Activated CD4-positive, alpha-beta T cell treated with anti-CD3 and anti-CD28 coated beads, Interleukin-2, amount 10 ng/mL, durations not matched to agents 24 days and 14 days (primary cell): ENCODE data around the gene MRPL34. TPM values are rescaled to one million over a fixed set of nuclear protein-coding genes. Genes with fewer than 3 reads are reported as not detected.
A peak's percentile ranks its signal among the peaks of the same experiment; 100 is the strongest.

ENCODE experiments used
- DNase-seq: peaks from one replicate; pipeline ENCODE4 v3.0.0; 2022
- H3K27ac Mint-ChIP-seq: one replicate; pipeline ENCODE4 v1.8.0; 2022; ENCODE audit warnings: mild to moderate bottlenecking, mixed read lengths
- H3K27me3 Mint-ChIP-seq: one replicate; pipeline ENCODE4 v1.8.0; 2022; ENCODE audit warnings: mixed read lengths
- H3K36me3 Mint-ChIP-seq: one replicate; pipeline ENCODE4 v1.8.0; 2022; ENCODE audit warnings: low read depth, mild to moderate bottlenecking, mixed read lengths
- H3K4me1 Mint-ChIP-seq: one replicate; pipeline ENCODE4 v1.8.0; 2021; ENCODE audit warnings: mixed read lengths
- H3K4me3 Mint-ChIP-seq: one replicate; pipeline ENCODE4 v1.8.0; 2022; ENCODE audit warnings: mild to moderate bottlenecking, moderate library complexity, mixed read lengths
- H3K9me3 Mint-ChIP-seq: one replicate; pipeline ENCODE4 v1.8.0; 2021; ENCODE audit warnings: mixed read lengths
- intact Hi-C: fragments of 100-400 bp; cut with micrococcal nuclease; formaldehyde crosslinking; loops from one replicate; pipeline ENCODE4 v1.15.1; 2023
- total RNA-seq: library from RNA; stranded (reverse); gene quantifications from 2 replicates; pipeline ENCODE4 v1.2.3, GENCODE V29; 2022

Gene MRPL34
- total RNA-seq: 101 and 103 TPM in 2 replicates

DNA sequence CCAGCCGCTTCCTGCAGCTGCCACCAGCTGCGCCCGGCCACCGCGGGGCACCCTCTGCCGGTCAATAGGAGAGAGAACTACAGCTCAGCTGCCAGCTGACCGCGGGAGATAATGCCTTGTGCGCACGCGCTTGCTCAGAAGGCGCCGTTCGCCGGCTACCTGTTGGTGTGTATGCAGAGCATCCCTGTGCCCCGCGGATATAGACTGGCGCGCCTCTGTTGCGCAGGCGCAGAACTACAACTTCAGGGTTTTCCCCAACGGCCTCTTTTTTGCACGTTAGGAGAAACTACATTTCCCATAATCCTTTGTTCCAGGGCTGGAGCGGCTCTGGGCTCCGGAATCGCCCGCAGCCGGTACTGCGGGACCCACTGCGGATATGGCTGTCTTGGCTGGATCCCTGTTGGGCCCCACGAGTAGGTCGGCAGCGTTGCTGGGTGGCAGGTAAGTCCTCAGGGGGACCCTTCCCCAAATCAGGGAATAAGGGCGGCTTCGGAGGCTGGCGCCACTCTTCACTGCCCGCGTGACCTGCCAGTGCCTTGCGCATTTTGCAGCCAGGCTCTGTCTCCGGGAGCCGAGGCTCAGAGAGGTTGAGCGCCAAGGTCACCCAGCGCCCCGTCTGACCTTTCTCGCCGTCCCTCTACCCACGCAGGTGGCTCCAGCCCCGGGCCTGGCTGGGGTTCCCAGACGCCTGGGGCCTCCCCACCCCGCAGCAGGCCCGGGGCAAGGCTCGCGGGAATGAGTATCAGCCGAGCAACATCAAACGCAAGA lies at the start of gene MRPL34:
Gene MRPL34, plus strand, starts transcription at position 356 of the 768 bp plus-strand sequence. Its CDS starts 21 bp downstream, at position 377.
- H3K27me3 Mint-ChIP-seq: no peaks in the 10 kb centered on the region
- no peaks in the 10 kb centered on the region for H3K9me3 Mint-ChIP-seq
- H3K4me3 Mint-ChIP-seq: peak within 1 kb of the TSS; percentile 91
- intact Hi-C loops: loop anchor here (1.0 to 5.0 kb wide), 4 partner anchors 13 to 114 kb away; partner anchors contain the start of genes BABAM1 and OCEL1
- peak; percentile 98 for DNase-seq
- H3K4me1 Mint-ChIP-seq: peaks cover 42% of the 10 kb centered on the region
- H3K27ac Mint-ChIP-seq: peak within 1 kb of the TSS; percentile 93
- H3K36me3 Mint-ChIP-seq: peaks cover 17% of the 10 kb centered on the region

DNA sequence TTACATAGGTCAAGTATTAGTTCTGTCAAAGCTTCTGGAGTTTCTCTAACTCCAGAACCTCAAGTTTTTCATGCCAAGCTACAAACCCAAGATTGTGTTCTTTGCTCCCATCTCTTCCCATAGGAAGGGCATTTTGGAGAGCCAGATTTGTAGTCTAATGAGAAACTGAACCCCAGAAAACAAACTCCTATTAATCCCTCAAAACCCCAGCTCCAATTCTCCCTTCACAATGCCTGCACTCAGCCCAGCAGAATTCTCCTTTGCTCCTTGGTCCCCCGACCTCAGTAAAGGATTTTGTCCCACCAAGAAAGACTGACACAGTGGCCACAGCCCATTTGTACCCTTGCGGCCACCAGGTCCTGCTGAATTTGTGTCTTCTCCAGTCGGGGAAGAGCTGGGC lies 49.5 kb upstream of the MRPL34 start:
- Mint-ChIP-seq H3K9me3 (no peaks in the 10 kb centered on the region), H3K27ac (no peak overlapping the region), H3K4me1 (peaks cover 3% of the 10 kb centered on the region), H3K27me3 (peaks cover 2% of the 10 kb centered on the region), H3K4me3 (no peak overlapping the region), H3K36me3 (no peaks in the 10 kb centered on the region)
- intact Hi-C loops: no loop called here
- DNase-seq: no peak

DNA sequence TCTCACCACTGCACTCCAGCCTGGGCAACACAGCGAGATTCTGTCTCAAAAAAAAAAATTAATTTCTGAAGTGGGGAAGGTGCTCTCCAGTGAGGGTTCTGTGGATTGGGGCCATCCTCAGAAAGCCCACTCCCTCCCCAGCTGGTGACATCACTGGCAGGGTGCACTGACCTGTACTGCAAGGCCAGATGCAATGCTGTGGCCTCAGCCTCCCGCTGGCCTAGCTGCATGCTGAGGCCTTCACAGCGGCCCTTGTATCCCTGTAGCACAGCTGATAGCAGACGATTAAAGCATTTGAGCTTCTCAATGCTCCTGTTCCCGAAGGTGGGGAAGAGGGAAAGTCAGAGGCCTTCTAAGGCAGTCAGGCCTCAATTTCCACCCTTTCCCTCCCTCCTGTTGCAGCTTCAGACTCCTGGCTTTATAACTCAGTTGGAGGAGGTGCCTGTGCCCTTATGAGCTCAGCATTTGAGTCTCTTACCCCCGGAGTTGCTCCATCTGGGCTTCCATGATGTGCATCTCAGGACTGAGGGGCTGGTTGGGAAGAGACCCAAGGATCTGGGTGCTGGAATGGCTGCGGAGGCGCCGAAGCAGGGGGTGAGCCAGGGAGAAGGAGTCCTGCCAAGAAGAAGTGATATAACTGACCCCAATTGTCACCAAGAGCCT lies 46.4 kb upstream of the MRPL34 start:
- no peak overlapping the region for H3K27ac Mint-ChIP-seq
- intact Hi-C loops: no loop called here
- H3K27me3 Mint-ChIP-seq: peaks cover 2% of the 10 kb centered on the region
- no peaks in the 10 kb centered on the region for H3K9me3 Mint-ChIP-seq
- H3K4me1 Mint-ChIP-seq: peaks cover 3% of the 10 kb centered on the region
- DNase-seq: peak; percentile 53
- H3K4me3 Mint-ChIP-seq: no peak overlapping the region
- no peaks in the 10 kb centered on the region for H3K36me3 Mint-ChIP-seq

DNA sequence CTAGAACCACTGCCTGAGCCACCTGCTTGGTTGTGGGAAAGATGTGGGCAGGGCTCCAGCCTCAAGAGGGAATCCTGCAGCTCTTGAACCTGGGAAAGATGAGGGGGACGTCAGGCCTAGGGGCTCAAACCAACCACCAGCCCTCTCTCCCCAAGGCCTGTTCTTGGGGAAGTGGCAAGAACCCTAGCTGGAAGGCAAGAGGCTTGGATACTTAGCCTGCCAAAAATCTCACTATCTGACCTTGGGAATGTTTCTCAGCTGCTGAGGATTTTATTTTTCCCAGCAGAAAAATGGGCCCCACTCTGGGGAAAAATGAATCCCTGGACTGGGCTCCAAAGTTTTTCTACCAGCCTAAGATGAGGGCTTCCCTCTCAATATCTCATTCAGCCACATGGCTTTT lies 45.7 kb upstream of the MRPL34 start:
- no peaks in the 10 kb centered on the region for H3K9me3 Mint-ChIP-seq
- H3K27ac Mint-ChIP-seq: no peak overlapping the region
- peaks cover 2% of the 10 kb centered on the region for H3K27me3 Mint-ChIP-seq
- no peak overlapping the region for H3K4me3 Mint-ChIP-seq
- intact Hi-C loops: no loop called here
- H3K36me3 Mint-ChIP-seq: no peaks in the 10 kb centered on the region
- H3K4me1 Mint-ChIP-seq: peaks cover 8% of the 10 kb centered on the region
- no peak for DNase-seq

DNA sequence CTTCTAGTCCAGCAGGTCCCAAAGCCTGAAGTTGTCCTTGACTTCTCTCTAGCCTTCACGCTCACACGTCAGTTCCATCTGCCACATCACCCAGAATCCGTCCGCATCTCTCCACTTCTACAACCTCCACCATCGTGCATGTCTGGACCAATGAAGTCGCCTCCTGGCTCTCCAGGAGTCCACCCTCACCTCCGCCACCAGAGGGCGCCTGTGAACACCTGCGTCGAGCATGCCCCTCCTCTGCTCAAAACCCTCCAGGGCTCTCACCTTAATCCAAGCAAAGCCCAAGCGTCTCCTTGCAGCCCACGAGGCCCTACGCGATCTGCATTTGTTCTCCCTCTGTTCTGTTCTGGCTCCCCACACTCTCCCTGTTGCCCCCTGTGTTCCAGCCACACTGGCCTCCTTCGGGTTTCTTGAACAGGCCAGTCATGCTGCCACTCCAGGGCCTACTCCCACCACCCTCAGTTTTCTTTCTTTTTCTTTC lies 44.8 kb upstream of the MRPL34 start:
- Mint-ChIP-seq H3K27ac (no peak overlapping the region), H3K4me1 (peaks cover 8% of the 10 kb centered on the region), H3K4me3 (no peak overlapping the region), H3K27me3 (peaks cover 2% of the 10 kb centered on the region), H3K9me3 (no peaks in the 10 kb centered on the region), H3K36me3 (no peaks in the 10 kb centered on the region)
- intact Hi-C loops: loop anchor here (1.0 kb wide), 1 partner anchor 21 kb away; no protein-coding TSS in a partner anchor
- peak; percentile 96 for DNase-seq

DNA sequence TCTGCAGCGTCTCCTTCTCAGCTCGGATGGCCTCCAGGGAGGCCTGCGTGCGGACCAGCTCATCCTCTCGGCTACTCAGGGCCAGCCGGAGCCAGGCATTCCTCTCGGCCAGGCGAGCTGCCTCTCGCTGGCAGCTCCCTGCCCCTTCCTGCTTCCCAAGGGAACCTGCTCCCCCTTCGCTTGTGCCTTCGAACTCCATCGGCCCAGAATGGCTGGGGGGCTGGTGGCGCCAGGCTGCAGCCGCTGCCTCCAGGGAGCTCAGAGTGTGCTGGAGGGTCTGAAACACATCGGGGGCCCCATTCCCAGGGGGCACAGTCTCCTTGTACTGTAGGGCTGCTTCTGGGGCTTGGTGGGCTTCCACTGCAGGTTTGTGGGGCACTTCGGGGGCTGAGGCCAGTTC lies 43.1 kb upstream of the MRPL34 start:
- H3K4me1 Mint-ChIP-seq: peaks cover 14% of the 10 kb centered on the region
- no peaks in the 10 kb centered on the region for H3K9me3 Mint-ChIP-seq
- H3K36me3 Mint-ChIP-seq: peaks cover 2% of the 10 kb centered on the region
- H3K27ac Mint-ChIP-seq: no peak overlapping the region
- peaks cover 2% of the 10 kb centered on the region for H3K27me3 Mint-ChIP-seq
- no peak for DNase-seq
- intact Hi-C loops: no loop called here
- no peak overlapping the region for H3K4me3 Mint-ChIP-seq

DNA sequence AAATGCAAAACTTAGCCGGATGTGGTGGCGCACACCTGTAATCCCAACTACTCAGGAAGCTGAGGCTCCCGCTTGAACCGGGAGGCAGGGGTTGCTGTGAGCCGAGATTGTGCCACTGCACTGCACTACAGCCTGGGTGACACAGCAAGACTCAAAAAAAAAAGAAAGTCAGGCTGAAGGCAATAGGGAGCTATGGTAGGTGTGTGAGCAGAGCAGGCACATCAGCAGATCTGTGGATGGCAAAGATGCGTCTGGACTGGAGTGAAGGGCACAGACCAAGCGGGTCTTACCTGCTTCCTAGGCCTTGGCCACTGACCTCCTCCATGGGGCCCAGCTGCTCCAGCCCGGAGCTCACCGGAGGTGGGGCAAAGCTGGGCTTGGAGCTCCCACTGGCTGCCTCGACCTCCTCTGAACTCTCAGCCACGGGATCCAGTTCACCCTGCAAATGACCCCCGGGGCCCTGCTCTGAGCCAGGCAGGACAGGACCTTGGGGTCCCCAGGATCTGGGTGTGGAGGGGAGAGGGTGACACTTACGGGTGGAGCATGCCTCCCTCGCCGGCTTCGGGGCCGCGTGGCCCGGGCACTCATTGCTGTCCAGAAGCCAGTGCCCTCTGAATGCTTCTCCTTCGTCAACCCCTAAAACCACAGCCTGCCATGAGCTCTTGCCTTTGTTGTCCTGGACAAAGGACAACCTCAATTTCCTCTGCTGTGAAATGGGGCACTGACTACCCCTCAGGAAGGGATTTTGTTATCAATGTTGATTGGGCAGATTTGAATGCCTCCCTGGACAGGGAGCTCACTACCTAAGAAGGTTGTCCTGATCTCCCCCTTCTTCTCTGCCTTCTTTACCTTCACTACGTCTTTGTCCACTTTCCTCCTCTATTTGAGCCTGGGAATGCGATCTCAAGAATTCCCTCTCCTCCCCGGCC lies 41.7 kb upstream of the MRPL34 start:
- Mint-ChIP-seq H3K4me3 (no peak overlapping the region), H3K36me3 (peaks cover 5% of the 10 kb centered on the region), H3K9me3 (no peaks in the 10 kb centered on the region), H3K4me1 (peaks cover 16% of the 10 kb centered on the region), H3K27me3 (peaks cover 2% of the 10 kb centered on the region), H3K27ac (no peak overlapping the region)
- DNase-seq: no peak
- intact Hi-C loops: no loop called here

DNA sequence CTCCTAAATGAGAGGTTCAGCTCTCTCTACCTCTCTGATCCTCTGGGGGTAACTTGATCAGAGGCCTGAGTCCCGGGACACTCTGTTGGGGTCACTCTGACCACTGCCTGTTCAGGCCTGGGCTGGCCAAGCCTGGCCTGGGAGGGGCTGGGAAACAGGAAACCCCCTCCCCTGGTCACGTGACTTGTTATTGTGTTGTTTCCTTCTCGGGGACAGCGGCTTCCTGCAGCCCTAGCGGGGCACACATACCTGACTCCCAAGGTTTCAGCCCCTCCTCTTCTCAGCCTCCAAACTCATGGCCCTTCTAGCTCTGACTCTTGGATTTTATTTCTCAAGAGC lies 41.1 kb upstream of the MRPL34 start, which contains the start of gene USHBP1:
Gene USHBP1, minus strand, starts transcription at position 105 of the 339 bp plus-strand sequence. CDS start 446 bp downstream, outside the sequence.
- H3K36me3 Mint-ChIP-seq: peaks cover 6% of the 10 kb centered on the region
- H3K27ac Mint-ChIP-seq: no peak within 1 kb of the TSS
- peak; percentile 71 for DNase-seq
- no peak within 1 kb of the TSS for H3K4me3 Mint-ChIP-seq
- no peaks in the 10 kb centered on the region for H3K9me3 Mint-ChIP-seq
- peaks cover 2% of the 10 kb centered on the region for H3K27me3 Mint-ChIP-seq
- peaks cover 16% of the 10 kb centered on the region for H3K4me1 Mint-ChIP-seq
- intact Hi-C loops: no loop called here

DNA sequence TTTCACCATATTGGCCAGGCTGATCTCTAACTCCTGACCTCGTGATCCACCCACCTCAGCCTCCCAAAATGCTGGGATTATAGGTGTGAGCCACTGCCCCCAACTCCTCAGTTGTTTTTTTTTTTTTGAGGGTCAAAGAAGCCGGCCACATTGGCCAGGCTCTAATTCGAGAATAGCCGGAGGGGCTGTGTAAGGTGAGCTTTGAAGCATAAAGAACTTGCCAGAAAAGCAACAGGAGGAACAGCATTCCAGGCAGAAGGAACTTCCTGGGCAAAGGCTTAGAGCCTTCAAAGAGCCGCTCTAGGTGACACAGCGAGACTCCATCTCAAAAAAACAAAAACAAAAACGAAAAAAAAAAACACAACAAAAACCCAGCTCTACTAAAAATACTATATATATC lies 39.6 kb upstream of the MRPL34 start:
- Mint-ChIP-seq H3K4me3 (no peak overlapping the region), H3K4me1 (peaks cover 14% of the 10 kb centered on the region)
- intact Hi-C loops: loop anchor here (2.0 kb wide), 1 partner anchor 51 kb away; the partner anchor contains the start of gene USE1

DNA sequence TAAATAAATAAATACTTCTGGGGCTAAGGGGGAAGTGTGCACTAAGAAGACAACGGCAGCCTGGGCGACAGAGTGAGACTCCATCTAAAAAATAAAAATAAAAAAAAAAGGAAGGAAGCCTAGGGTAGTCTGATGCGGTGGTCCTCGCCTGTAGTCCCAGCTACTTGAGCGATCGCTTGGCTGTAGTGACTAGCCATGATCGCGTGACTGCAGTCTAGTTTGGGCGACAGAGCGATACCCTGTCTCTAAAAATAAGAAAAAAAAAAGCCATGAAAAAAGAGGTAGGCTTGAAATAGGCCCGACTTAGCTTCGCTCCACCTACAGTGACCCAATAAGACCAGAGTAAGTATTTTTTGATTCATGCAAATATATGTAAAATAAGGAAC lies 39.1 kb upstream of the MRPL34 start:
- no peak for DNase-seq
- H3K9me3 Mint-ChIP-seq: no peaks in the 10 kb centered on the region
- intact Hi-C loops: loop anchor here (2.0 kb wide), 1 partner anchor 52 kb away; the partner anchor contains the start of gene USE1
- H3K27me3 Mint-ChIP-seq: no peaks in the 10 kb centered on the region
- peaks cover 13% of the 10 kb centered on the region for H3K36me3 Mint-ChIP-seq
- H3K27ac Mint-ChIP-seq: peak overlapping the region; percentile 79
- H3K4me3 Mint-ChIP-seq: peak overlapping the region; percentile 95
- H3K4me1 Mint-ChIP-seq: peaks cover 14% of the 10 kb centered on the region

More for the DNA sequence above, 39.6 kb upstream of the MRPL34 start:
- peaks cover 9% of the 10 kb centered on the region for H3K36me3 Mint-ChIP-seq
- H3K27ac Mint-ChIP-seq: no peak overlapping the region
- no peaks in the 10 kb centered on the region for H3K27me3 Mint-ChIP-seq
- no peaks in the 10 kb centered on the region for H3K9me3 Mint-ChIP-seq
- DNase-seq: no peak

DNA sequence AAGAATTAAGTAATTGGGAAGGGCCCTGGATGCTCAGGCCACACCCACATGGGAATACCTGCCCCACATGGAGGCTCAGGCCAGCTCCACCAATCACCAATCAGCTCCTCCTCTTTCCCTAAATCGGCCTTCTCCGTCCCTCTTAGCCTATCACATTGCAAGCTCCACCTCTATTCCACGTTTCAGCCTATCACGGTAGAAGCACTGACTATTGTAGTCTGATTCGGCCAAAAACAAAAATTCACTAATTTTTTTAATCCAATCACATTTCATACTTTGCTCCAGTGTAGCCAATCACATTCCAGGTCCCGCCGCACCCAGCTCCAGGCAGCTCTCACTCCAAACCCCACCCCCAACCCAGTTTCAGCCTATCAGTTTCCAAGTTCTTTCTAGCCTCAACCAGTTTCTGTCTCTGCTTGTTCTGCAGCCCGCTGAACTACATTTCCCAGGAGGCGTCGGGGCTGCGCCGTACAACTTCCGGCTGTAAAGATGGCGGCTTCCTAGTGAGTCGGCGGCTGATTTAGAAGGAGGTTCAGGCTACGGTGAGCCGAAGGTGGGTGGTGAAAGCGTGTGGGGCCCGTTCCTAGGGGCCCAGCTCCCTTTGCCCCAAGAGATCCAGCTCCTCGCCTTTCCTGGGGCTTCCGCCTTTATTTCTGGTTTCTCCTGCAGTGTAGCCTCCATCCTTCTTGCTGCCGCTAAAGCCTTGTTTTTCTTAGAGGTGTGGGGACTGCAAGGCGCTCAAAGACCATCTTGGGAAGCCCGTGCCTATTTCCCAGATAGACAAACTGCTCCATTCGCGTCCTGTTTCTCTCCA lies 38.5 kb upstream of the MRPL34 start, which contains the start of gene BABAM1:
Gene BABAM1, plus strand, starts transcription at position 469 of the 814 bp plus-strand sequence. CDS start 1,364 bp downstream, outside the sequence.
- Mint-ChIP-seq H3K4me1 (peaks cover 14% of the 10 kb centered on the region), H3K36me3 (peaks cover 15% of the 10 kb centered on the region), H3K4me3 (peak within 1 kb of the TSS; percentile 95), H3K27me3 (no peaks in the 10 kb centered on the region), H3K27ac (peak within 1 kb of the TSS; percentile 79), H3K9me3 (no peaks in the 10 kb centered on the region)
- intact Hi-C loops: loop anchor here (1.0 to 2.0 kb wide), 4 partner anchors 38 to 244 kb away; partner anchors contain the start of genes DDA1, MRPL34, PGLS and USE1
- peak; percentile 98 for DNase-seq

DNA sequence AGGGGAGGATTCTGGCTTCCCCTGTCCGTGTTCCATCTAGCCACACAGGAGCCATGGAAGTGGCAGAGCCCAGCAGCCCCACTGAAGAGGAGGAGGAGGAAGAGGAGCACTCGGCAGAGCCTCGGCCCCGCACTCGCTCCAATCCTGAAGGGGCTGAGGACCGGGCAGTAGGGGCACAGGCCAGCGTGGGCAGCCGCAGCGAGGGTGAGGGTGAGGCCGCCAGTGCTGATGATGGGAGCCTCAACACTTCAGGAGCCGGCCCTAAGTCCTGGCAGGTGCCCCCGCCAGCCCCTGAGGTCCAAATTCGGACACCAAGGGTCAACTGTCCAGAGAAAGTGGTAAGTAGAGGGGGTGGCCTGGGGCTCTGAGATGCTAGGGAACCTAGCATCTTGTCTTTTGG lies 36.9 kb upstream of the MRPL34 start:
- no peak for DNase-seq
- no peak overlapping the region for H3K27ac Mint-ChIP-seq
- H3K4me3 Mint-ChIP-seq: peak overlapping the region; percentile 95
- H3K9me3 Mint-ChIP-seq: no peaks in the 10 kb centered on the region
- intact Hi-C loops: no loop called here
- peaks cover 14% of the 10 kb centered on the region for H3K4me1 Mint-ChIP-seq
- H3K27me3 Mint-ChIP-seq: no peaks in the 10 kb centered on the region
- H3K36me3 Mint-ChIP-seq: peaks cover 19% of the 10 kb centered on the region
